Gastroesophageal sphincter (tissue), 3 donors: Measurements from ENCODE around the gene PITPNM2.

Experiments
- POLR2A ChIP-seq, 2 donors: fragments of 450-650 bp; IDR thresholded peaks; one replicate each; pipeline ENCODE4 v1.6.1; 2017; ENCODE audit warnings: antibody characterized with exemption in 2 of 2, mild to moderate bottlenecking in 2 of 2, moderate library complexity in 1 of 2
- TF ChIP-seq, protein P1 (sequence below), 4 experiments: fragments of 200-600 bp in 2 of 4; fragments of 450-650 bp in 2 of 4; sonication (generic) in 1 of 4; IDR thresholded peaks; one replicate each; pipeline ENCODE4 v1.5.1; 2017 to 2019; ENCODE audit warnings: antibody characterized with exemption in 4 of 4, mild to moderate bottlenecking in 2 of 4, moderate library complexity in 2 of 4

DNA sequence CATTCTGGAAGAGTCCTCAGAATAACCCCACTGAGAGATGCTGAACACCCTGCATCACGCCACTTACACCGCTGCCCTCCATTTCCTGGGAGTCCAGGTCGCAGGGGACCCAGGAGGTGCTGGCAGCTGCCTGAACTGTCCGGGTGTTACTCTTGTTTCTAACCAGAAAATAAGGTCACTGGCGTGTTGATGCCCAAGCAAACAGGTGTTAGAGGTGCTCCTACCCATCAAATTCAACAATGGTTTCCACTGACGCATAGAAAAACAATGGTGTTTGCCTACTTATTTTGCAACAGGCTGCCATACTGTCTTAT is 23.8 kb downstream of the PITPNM2 start:
- TF ChIP-seq, protein P1, sequence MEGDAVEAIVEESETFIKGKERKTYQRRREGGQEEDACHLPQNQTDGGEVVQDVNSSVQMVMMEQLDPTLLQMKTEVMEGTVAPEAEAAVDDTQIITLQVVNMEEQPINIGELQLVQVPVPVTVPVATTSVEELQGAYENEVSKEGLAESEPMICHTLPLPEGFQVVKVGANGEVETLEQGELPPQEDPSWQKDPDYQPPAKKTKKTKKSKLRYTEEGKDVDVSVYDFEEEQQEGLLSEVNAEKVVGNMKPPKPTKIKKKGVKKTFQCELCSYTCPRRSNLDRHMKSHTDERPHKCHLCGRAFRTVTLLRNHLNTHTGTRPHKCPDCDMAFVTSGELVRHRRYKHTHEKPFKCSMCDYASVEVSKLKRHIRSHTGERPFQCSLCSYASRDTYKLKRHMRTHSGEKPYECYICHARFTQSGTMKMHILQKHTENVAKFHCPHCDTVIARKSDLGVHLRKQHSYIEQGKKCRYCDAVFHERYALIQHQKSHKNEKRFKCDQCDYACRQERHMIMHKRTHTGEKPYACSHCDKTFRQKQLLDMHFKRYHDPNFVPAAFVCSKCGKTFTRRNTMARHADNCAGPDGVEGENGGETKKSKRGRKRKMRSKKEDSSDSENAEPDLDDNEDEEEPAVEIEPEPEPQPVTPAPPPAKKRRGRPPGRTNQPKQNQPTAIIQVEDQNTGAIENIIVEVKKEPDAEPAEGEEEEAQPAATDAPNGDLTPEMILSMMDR (IDR thresholded peaks at IDR 0.05): no peak
- TF ChIP-seq POLR2A (IDR thresholded peaks at IDR 0.05): no peak
